ENCODE measurements around the gene SERPINB6. TPM values are rescaled to one million over a fixed set of nuclear protein-coding genes. Genes with fewer than 3 reads are reported as not detected.

Gene SERPINB6
- polyA plus RNA-seq, 1 experiment, result 89.6 TPM

- no peak for DNase-seq (ENCODE audit: low read depth)
Observed at GRCh38 chr6:2938632-2939083, 32.7 kb downstream of the SERPINB6 start.

DNA sequence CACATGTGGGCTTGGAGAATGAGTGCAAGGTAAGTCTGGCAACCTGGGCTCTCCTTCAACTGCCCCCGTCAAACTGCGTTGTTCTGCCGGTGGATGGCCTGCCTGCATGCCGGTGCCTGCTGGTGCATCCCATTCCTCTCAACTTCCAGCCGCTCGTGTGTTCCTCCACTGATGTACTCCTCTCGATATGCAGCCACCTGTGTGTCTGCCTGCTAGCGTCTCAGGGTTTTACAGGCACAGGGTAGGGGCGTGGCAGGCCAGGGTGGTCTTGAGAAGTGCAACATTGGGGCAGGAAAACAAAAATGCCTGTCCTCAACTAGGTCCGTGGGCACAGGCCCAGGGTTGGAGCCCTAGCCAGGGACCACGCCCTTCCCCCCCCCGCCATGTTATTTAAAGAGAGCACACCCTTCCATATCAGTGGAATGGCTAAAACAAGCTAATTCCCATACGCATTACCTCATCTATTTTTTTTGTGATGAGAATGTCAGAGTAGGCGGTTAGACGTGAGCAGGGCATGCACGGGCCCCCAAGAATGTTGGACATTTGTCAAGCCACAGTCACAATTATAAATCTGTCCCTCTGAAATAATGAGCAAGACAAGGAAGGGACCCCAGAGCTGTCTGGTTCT, 33.2 kb downstream of the SERPINB6 start:
- H3K4me3 ChIP-seq (ENCODE audit: low read depth, low read length), result no peak overlapping the region
- H3K27me3 ChIP-seq (ENCODE audit: control insufficient read depth, insufficient read depth, low read length), result no peaks in the 10 kb centered on the region
- no peak for TF ChIP-seq CTCF (IDR thresholded peaks at IDR 0.05; ENCODE audit: insufficient read depth, low read depth, low read length)
- ChIA-PET CTCF (interaction anchor here (0.7 to 0.9 kb wide), 2 partner anchors 50 to 111 kb away, joined by 3 to 4 read pairs; no protein-coding TSS in a partner anchor), POLR2A (no interaction called here)
- DNase-seq (ENCODE audit: low read depth), result no peak
- H3K36me3 ChIP-seq (ENCODE audit: control insufficient read depth, insufficient read depth, low read length), result no peaks in the 10 kb centered on the region

More at GRCh38 chr6:2938632-2939083, 32.7 kb downstream of the SERPINB6 start:
- H3K36me3 ChIP-seq (ENCODE audit: control insufficient read depth, insufficient read depth, low read length), result no peaks in the 10 kb centered on the region
- no peak for TF ChIP-seq CTCF (IDR thresholded peaks at IDR 0.05; ENCODE audit: insufficient read depth, low read depth, low read length)
- CTCF ChIA-PET, result interaction anchor here (0.7 to 0.9 kb wide), 2 partner anchors 50 to 112 kb away, joined by 3 to 4 read pairs; no protein-coding TSS in a partner anchor
- no peaks in the 10 kb centered on the region for H3K27me3 ChIP-seq (ENCODE audit: control insufficient read depth, insufficient read depth, low read length)
- POLR2A ChIA-PET, result no interaction called here
- no peak overlapping the region for H3K4me3 ChIP-seq (ENCODE audit: low read depth, low read length)

DNA sequence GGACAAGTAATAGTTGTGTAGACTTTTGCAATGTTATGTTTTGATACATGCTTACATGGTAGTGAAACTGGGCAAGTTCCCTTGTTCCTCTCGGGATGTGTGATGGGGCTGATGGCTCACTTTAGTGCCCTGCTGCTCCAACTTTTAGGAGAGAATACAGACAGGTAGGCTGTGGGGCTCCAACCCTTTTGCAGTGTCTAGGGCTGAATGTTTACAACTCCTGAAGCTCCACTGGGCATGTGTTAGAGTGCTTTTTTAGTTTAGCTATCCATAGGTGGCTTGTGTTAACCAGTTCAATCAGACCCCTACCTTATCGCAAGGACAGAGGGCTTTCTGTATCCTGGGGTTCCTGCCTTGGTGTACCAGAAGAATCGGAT, 33.8 kb downstream of the SERPINB6 start:
- Histone ChIP-seq H3K36me3 (ENCODE audit: control insufficient read depth, insufficient read depth, low read length) (no peaks in the 10 kb centered on the region), H3K4me3 (ENCODE audit: low read depth, low read length) (no peak overlapping the region), H3K27me3 (ENCODE audit: control insufficient read depth, insufficient read depth, low read length) (no peaks in the 10 kb centered on the region)
- DNase-seq (ENCODE audit: low read depth), result no peak
- ChIA-PET POLR2A (no interaction called here), CTCF (interaction anchor here (0.9 to 3.8 kb wide), 2 partner anchors 15 to 51 kb away, joined by 3 to 22 read pairs; no protein-coding TSS in a partner anchor)
- no peak for TF ChIP-seq CTCF (IDR thresholded peaks at IDR 0.05; ENCODE audit: insufficient read depth, low read depth, low read length)

DNA sequence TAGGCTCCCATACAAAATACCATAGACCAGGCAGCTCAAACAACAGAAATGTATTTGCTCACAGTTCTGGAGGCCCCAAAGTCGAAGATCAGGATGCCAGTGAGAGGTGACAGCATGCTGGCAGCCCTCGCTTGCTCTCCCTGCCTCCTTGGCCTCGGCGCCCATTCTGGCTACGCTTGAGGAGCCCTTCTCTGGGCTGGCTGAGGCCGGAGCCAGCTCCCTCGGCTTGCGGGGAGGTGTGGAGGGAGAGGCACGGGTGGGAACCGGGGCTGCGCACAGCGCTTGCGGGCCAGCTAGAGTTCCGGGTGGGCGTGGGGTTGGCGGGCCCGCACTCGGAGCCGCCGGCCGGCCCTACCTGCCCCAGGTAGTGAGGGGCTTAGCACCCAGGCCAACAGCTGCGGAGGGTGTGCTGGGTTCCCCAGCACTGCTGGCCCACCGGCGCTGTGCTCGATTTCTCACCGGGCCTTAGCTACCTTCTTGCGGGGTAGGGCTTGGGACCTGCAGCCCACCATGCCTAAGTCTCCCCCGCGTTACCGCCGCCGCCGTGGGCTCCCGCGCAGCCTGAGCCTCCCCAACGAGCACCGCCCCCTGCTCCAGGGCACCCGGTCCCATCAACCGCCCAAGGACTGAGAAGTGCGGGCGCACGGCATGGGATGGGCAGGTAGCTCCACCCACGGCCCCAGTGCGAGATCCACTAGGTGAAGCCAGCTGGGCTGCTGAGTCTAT, 35.6 kb downstream of the SERPINB6 start:
- ChIA-PET POLR2A (no interaction called here), CTCF (interaction anchor here (1.0 to 8.6 kb wide), 7 partner anchors 17 to 198 kb away, joined by 3 to 151 read pairs (median 4); partner anchors contain the start of gene SERPINB1)

More for the DNA sequence above, 35.6 kb downstream of the SERPINB6 start:
- no peak for DNase-seq (ENCODE audit: low read depth)
- no peaks in the 10 kb centered on the region for H3K27me3 ChIP-seq (ENCODE audit: control insufficient read depth, insufficient read depth, low read length)
- H3K36me3 ChIP-seq (ENCODE audit: control insufficient read depth, insufficient read depth, low read length), result no peaks in the 10 kb centered on the region
- TF ChIP-seq CTCF (IDR thresholded peaks at IDR 0.05; ENCODE audit: insufficient read depth, low read depth, low read length), result no peak
- H3K4me3 ChIP-seq (ENCODE audit: low read depth, low read length), result no peak overlapping the region
